Upper lobe of left lung (tissue), 6 donors: ENCODE results near the gene TNS3. TPM values are rescaled to one million over a fixed set of nuclear protein-coding genes. Genes with fewer than 3 reads are reported as not detected.

Experiments used
- ATAC-seq, 2 donors: fragments of 200-7000 bp; cut with Tn5 transposase; one replicate each; pipeline ENCODE4 v1.9.1; 2022; ENCODE audit warnings: mild to moderate bottlenecking in 2 of 2, moderate library complexity in 2 of 2; ENCODE audit not compliant: low FRiP score in 2 of 2
- DNase-seq, 2 donors: peaks; one replicate each; pipeline ENCODE4 v3.0.0-alpha.2; 2019 to 2020
- H3K27ac ChIP-seq, 4 donors: fragments of 200-600 bp; sonication (generic); one replicate each; pipeline ENCODE4 v1.5.1; 2016 to 2019
- H3K27me3 ChIP-seq, 4 donors: fragments of 200-600 bp; sonication (generic); one replicate each; pipeline ENCODE4 v1.5.1; 2017 to 2019
- H3K36me3 ChIP-seq, 4 donors: fragments of 200-600 bp; sonication (generic); one replicate each; pipeline ENCODE4 v1.5.1; 2016 to 2019
- H3K4me1 ChIP-seq, 4 donors: fragments of 200-600 bp; sonication (generic); one replicate each; pipeline ENCODE4 v1.5.1; 2018 to 2019
- H3K4me3 ChIP-seq, 4 donors: fragments of 200-600 bp; sonication (generic); one replicate each; pipeline ENCODE4 v1.5.1; 2017 to 2019; ENCODE audit warnings: mild to moderate bottlenecking in 2 of 4, moderate library complexity in 1 of 4
- H3K9me3 ChIP-seq, 4 donors: fragments of 200-600 bp; sonication (generic); one replicate each; pipeline ENCODE4 v1.5.1; 2018 to 2019
- CTCF ChIP-seq, 6 experiments: fragments of 450-650 bp in 4 of 6; fragments of 200-600 bp in 2 of 6; sonication (generic) in 2 of 6; IDR thresholded peaks; one replicate each; pipeline ENCODE4 v1.5.1; 2016 to 2019; ENCODE audit warnings: antibody characterized with exemption in 6 of 6
- EP300 ChIP-seq, 4 donors: sonication (generic); formaldehyde crosslinking; IDR thresholded peaks; one replicate each; pipeline ENCODE4 v1.5.1; 2017; ENCODE audit warnings: antibody characterized with exemption in 4 of 4, control low read depth in 2 of 4
- POLR2A ChIP-seq, 4 donors: fragments of 450-650 bp; IDR thresholded peaks; one replicate each; pipeline ENCODE4 v1.5.1; 2016 to 2017; ENCODE audit warnings: antibody characterized with exemption in 4 of 4, mild to moderate bottlenecking in 2 of 4
- POLR2AphosphoS5 ChIP-seq, 2 donors: sonication (generic); formaldehyde crosslinking; IDR thresholded peaks; one replicate each; pipeline ENCODE4 v1.5.1; 2017; ENCODE audit warnings: antibody characterized with exemption in 2 of 2
- WGBS, 2 donors: methylation state at CpG; one replicate each; pipeline ENCODE4 v1.1.5; 2017 to 2018; 5-methylcytosine and 5-hydroxymethylcytosine counted together
- total RNA-seq, 6 donors: library from RNA; depleted of rRNA in 4 of 6; stranded (reverse); fragments of >200 nt in 4 of 6; gene quantifications; one replicate each; pipeline versions ENCODE4 v1.1.0 to v1.2.1, GENCODE V29; 2016 to 2021
- donor health status: DM: no; HTN: no; CAD: no; lungs with moderate emphysema.
- donor health status: DM: no; HTN: yes; CAD: no; lungs with severe emphysema.

The TNS3 gene
- total RNA-seq, 6 donors from 2014 or later: 90.6 to 266 (median 143) TPM

- no peaks in the 10 kb centered on the region for H3K9me3 ChIP-seq
- H3K36me3 ChIP-seq: peaks cover 0 to 8% (median 3%) of the 10 kb centered on the region in 4 donors
- 75 to 93% methylated on average over 4 to 5 of the region's 5 CpGs for WGBS, 2 donors
- no peak overlapping the region for H3K4me3 ChIP-seq
- peaks cover 0 to 4% (median 0%) of the 10 kb centered on the region in 4 donors for H3K4me1 ChIP-seq
- ATAC-seq (no peak), DNase-seq (no peak)
- no peaks in the 10 kb centered on the region for H3K27me3 ChIP-seq
- no peak for TF ChIP-seq POLR2AphosphoS5 (IDR thresholded peaks at IDR 0.05)
- no peak for TF ChIP-seq CTCF (IDR thresholded peaks at IDR 0.05)
- TF ChIP-seq EP300 (IDR thresholded peaks at IDR 0.05): no peak
- no peak for TF ChIP-seq POLR2A (IDR thresholded peaks at IDR 0.05)
- no peak overlapping the region for H3K27ac ChIP-seq
Measured at GRCh38 chr7:47350425-47350824, 231.5 kb downstream of the TNS3 start.

- WGBS, 2 donors: 89 to 96% methylated on average over 7 of the region's 7 CpGs
- peaks cover 0 to 13% (median 7%) of the 10 kb centered on the region in 4 donors for H3K36me3 ChIP-seq
Measured at GRCh38 chr7:47349401-47349800, 232.5 kb downstream of the TNS3 start.

GRCh38 chr7:47347816-47348385 lies 234.0 kb downstream of the TNS3 start:
- Histone ChIP-seq H3K9me3 (no peaks in the 10 kb centered on the region), H3K36me3 (peaks cover 0 to 27% (median 10%) of the 10 kb centered on the region in 4 donors), H3K27me3 (no peaks in the 10 kb centered on the region), H3K4me3 (no peak overlapping the region), H3K27ac (no peak overlapping the region), H3K4me1 (no peaks in the 10 kb centered on the region)
- no peak for TF ChIP-seq POLR2AphosphoS5 (IDR thresholded peaks at IDR 0.05)
- TF ChIP-seq EP300 (IDR thresholded peaks at IDR 0.05): no peak
- TF ChIP-seq CTCF (IDR thresholded peaks at IDR 0.05): no peak
- TF ChIP-seq POLR2A (IDR thresholded peaks at IDR 0.05): no peak
- DNase-seq: no peak
- ATAC-seq: no peak
- WGBS, 2 donors: 87 to 92% methylated on average over 5 to 6 of the region's 6 CpGs

More at GRCh38 chr7:47349401-47349800, 232.5 kb downstream of the TNS3 start:
- Histone ChIP-seq H3K27me3 (no peaks in the 10 kb centered on the region), H3K9me3 (no peaks in the 10 kb centered on the region), H3K27ac (no peak overlapping the region), H3K4me3 (no peak overlapping the region), H3K4me1 (no peaks in the 10 kb centered on the region)
- ATAC-seq (no peak), DNase-seq (no peak)
- TF ChIP-seq EP300 (IDR thresholded peaks at IDR 0.05) (no peak), CTCF (IDR thresholded peaks at IDR 0.05) (no peak), POLR2AphosphoS5 (IDR thresholded peaks at IDR 0.05) (no peak), POLR2A (IDR thresholded peaks at IDR 0.05) (no peak)

- Histone ChIP-seq H3K4me1 (no peaks in the 10 kb centered on the region), H3K9me3 (no peaks in the 10 kb centered on the region), H3K27me3 (no peaks in the 10 kb centered on the region), H3K4me3 (no peak overlapping the region), H3K27ac (no peak overlapping the region), H3K36me3 (peaks cover 0 to 33% (median 10%) of the 10 kb centered on the region in 4 donors)
- TF ChIP-seq POLR2A (IDR thresholded peaks at IDR 0.05) (no peak), POLR2AphosphoS5 (IDR thresholded peaks at IDR 0.05) (no peak), EP300 (IDR thresholded peaks at IDR 0.05) (no peak), CTCF (IDR thresholded peaks at IDR 0.05) (no peak)
- WGBS, 2 donors: 85 to 86% methylated on average over 3 to 6 of the region's 6 CpGs
- ATAC-seq (no peak), DNase-seq (no peak)
Measured at GRCh38 chr7:47347346-47347745, 234.6 kb downstream of the TNS3 start.

GRCh38 chr7:47346377-47346914 lies 235.5 kb downstream of the TNS3 start:
- Histone ChIP-seq H3K27me3 (no peaks in the 10 kb centered on the region), H3K27ac (no peak overlapping the region), H3K9me3 (no peaks in the 10 kb centered on the region), H3K36me3 (peaks cover 0 to 33% (median 10%) of the 10 kb centered on the region in 4 donors), H3K4me1 (no peaks in the 10 kb centered on the region), H3K4me3 (no peak overlapping the region)
- ATAC-seq: no peak
- 99 to 100% methylated on average over 4 to 6 of the region's 7 CpGs for WGBS, 2 donors
- peak in 1 of 2 donors; percentile 17 for DNase-seq
- TF ChIP-seq CTCF (IDR thresholded peaks at IDR 0.05): no peak
- no peak for TF ChIP-seq EP300 (IDR thresholded peaks at IDR 0.05)
- no peak for TF ChIP-seq POLR2A (IDR thresholded peaks at IDR 0.05)
- TF ChIP-seq POLR2AphosphoS5 (IDR thresholded peaks at IDR 0.05): no peak
